Measurements from ENCODE around the gene NEIL3.

Gene NEIL3

DNA sequence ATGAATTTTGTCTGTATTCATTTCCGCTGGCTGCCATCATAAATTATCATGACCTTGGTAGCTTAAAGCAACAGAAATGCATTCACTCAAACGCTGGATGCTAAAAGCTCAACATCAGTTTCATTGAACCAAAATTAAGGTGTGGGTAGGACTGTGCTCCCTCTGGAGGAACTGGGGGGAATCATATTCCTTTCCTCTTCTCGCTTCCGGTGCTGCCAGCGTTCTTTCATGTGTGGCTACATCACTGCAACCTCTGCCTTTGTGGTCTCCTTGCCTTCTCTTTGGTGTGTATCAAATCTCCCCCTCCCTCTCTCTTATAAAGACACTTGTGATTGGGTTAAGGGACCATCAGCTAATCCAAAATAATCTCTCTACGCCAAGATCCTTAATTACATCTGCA lies 39.5 kb downstream of the NEIL3 start:
- H2BK12ac ChIP-seq (ENCODE audit: low read length): no peak overlapping the region
- peaks cover 3% of the 10 kb centered on the region in 2 experiments for H3K36me3 ChIP-seq (ENCODE audit: control insufficient read depth in 1 of 2, insufficient read depth in 2 of 2, low read length in 2 of 2)
- no peak for DNase-seq
- no peak overlapping the region for H2BK5ac ChIP-seq (ENCODE audit: low read depth, low read length, poor library complexity)
- no peaks in the 10 kb centered on the region for H3K27me3 ChIP-seq (ENCODE audit: insufficient read depth, low read length)
- no peak overlapping the region for H3K9ac ChIP-seq (ENCODE audit: low read length)
- no peak overlapping the region for H4K12ac ChIP-seq (ENCODE audit: low read depth, low read length)
- no peaks in the 10 kb centered on the region for H3K79me2 ChIP-seq (ENCODE audit: control insufficient read depth, insufficient read depth, low read length, poor library complexity)
- H3K14ac ChIP-seq (ENCODE audit: low read length): no peak overlapping the region
- WGBS (ENCODE audit: extremely low coverage, insufficient coverage, insufficient read length): no CpG with 5 or more reads among the region's 6 CpGs
- H2AK5ac ChIP-seq (ENCODE audit: low read length): no peak overlapping the region
- no peak overlapping the region for H3K23ac ChIP-seq (ENCODE audit: low read length)
- H3K27ac ChIP-seq (ENCODE audit: low read depth, low read length): no peak overlapping the region
- H3K4ac ChIP-seq (ENCODE audit: low read depth, low read length): no peak overlapping the region
- no peak overlapping the region for H3K4me3 ChIP-seq (ENCODE audit: low read depth, low read length)
- H3K79me1 ChIP-seq (ENCODE audit: low read length): no peaks in the 10 kb centered on the region
- no peak overlapping the region for H4K8ac ChIP-seq (ENCODE audit: low read depth, low read length)
- no peak overlapping the region for H4K91ac ChIP-seq (ENCODE audit: low read depth, low read length)
- no peaks in the 10 kb centered on the region for H3K4me1 ChIP-seq (ENCODE audit: control insufficient read depth in 1 of 2, insufficient read depth in 2 of 2, low read length in 2 of 2)
- H3K18ac ChIP-seq (ENCODE audit: low read length): no peak overlapping the region
- peaks cover 3% of the 10 kb centered on the region for H3K9me3 ChIP-seq (ENCODE audit: insufficient read depth, low read depth, low read length)
- H3K4me2 ChIP-seq (ENCODE audit: low read length): no peak overlapping the region
- H2BK120ac ChIP-seq (ENCODE audit: insufficient read depth, low read length, poor library complexity): no peak overlapping the region
- no peak overlapping the region for H2AFZ ChIP-seq (ENCODE audit: insufficient read depth, low read length, poor library complexity)

DNA sequence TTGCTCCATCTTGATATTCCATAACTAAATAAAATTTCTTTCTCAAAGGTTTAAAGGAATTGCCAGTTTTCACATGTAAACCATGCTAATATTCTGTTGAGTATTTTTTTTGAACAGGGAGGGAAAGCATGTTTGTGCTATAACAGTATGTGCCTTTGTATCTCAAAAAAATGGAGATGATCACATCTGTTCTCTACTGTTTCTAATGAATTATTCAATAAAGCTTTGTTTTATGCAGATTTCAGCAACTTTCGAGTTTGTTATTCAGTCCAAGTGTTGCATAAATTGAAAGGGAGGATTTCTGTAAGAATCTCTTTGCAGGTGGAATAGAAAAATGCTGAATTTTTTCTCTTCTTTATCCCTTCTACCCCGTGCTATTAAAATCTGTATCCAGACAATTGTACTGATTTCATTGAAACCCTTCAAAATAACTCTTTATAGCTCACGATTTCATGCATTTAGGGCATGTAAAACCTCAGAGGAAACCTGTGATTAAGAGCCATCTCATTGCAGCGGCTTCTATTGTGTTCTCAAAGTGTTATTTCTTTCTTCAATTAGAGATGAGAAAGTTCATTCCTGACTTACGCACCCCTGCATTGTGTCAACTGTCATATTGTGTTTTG lies 42.1 kb downstream of the NEIL3 start:
- no peaks in the 10 kb centered on the region for H3K79me1 ChIP-seq (ENCODE audit: low read length)
- H4K91ac ChIP-seq (ENCODE audit: low read depth, low read length): no peak overlapping the region
- H3K79me2 ChIP-seq (ENCODE audit: control insufficient read depth, insufficient read depth, low read length, poor library complexity): no peaks in the 10 kb centered on the region
- no peak overlapping the region for H2BK5ac ChIP-seq (ENCODE audit: low read depth, low read length, poor library complexity)
- no peak overlapping the region for H3K14ac ChIP-seq (ENCODE audit: low read length)
- WGBS (ENCODE audit: extremely low coverage, insufficient coverage, insufficient read length): no CpG with 5 or more reads among the region's 5 CpGs
- no peak overlapping the region for H2BK12ac ChIP-seq (ENCODE audit: low read length)
- DNase-seq: no peak
- H3K18ac ChIP-seq (ENCODE audit: low read length): no peak overlapping the region
- no peak overlapping the region for H2BK120ac ChIP-seq (ENCODE audit: insufficient read depth, low read length, poor library complexity)
- no peak overlapping the region for H3K27ac ChIP-seq (ENCODE audit: low read depth, low read length)
- H3K4me3 ChIP-seq (ENCODE audit: low read depth, low read length): no peak overlapping the region
- H3K4me2 ChIP-seq (ENCODE audit: low read length): no peak overlapping the region
- no peak overlapping the region for H3K9ac ChIP-seq (ENCODE audit: low read length)
- H3K9me3 ChIP-seq (ENCODE audit: insufficient read depth, low read depth, low read length): peaks cover 3% of the 10 kb centered on the region
- H2AFZ ChIP-seq (ENCODE audit: insufficient read depth, low read length, poor library complexity): no peak overlapping the region
- no peak overlapping the region for H3K4ac ChIP-seq (ENCODE audit: low read depth, low read length)
- no peak overlapping the region for H4K12ac ChIP-seq (ENCODE audit: low read depth, low read length)
- H2AK5ac ChIP-seq (ENCODE audit: low read length): no peak overlapping the region
- no peak overlapping the region for H3K23ac ChIP-seq (ENCODE audit: low read length)
- no peaks in the 10 kb centered on the region for H3K4me1 ChIP-seq (ENCODE audit: control insufficient read depth in 1 of 2, insufficient read depth in 2 of 2, low read length in 2 of 2)
- H4K8ac ChIP-seq (ENCODE audit: low read depth, low read length): no peak overlapping the region
- peaks cover 3% of the 10 kb centered on the region in 2 experiments for H3K36me3 ChIP-seq (ENCODE audit: control insufficient read depth in 1 of 2, insufficient read depth in 2 of 2, low read length in 2 of 2)
- no peaks in the 10 kb centered on the region for H3K27me3 ChIP-seq (ENCODE audit: insufficient read depth, low read length)

DNA sequence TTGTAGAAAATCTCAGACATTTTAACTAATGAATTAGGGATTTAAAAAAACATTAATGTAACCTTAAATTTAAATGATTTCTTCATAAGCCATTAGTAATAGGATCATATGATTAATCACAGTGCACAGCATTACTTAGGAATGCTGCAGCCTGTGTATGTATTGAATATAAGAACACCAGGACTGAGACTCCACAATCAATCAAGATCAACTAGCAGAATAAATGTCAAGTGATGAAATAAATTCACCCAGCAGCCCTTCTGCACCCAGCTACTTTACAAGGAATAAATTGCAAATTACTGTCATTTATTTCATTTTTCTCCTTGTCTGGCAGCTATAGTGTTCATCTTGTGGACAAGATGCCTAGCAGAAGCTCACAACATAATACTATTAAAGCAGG lies 46.5 kb downstream of the NEIL3 start:
- H2BK120ac ChIP-seq (ENCODE audit: insufficient read depth, low read length, poor library complexity): no peak overlapping the region
- H3K18ac ChIP-seq (ENCODE audit: low read length): no peak overlapping the region
- no peak overlapping the region for H3K27ac ChIP-seq (ENCODE audit: low read depth, low read length)
- H3K23ac ChIP-seq (ENCODE audit: low read length): no peak overlapping the region
- H2BK12ac ChIP-seq (ENCODE audit: low read length): no peak overlapping the region
- H2BK5ac ChIP-seq (ENCODE audit: low read depth, low read length, poor library complexity): no peak overlapping the region
- no peaks in the 10 kb centered on the region for H3K27me3 ChIP-seq (ENCODE audit: insufficient read depth, low read length)
- H2AFZ ChIP-seq (ENCODE audit: insufficient read depth, low read length, poor library complexity): no peak overlapping the region
- H3K9ac ChIP-seq (ENCODE audit: low read length): no peak overlapping the region
- no peaks in the 10 kb centered on the region for H3K79me1 ChIP-seq (ENCODE audit: low read length)
- no peak overlapping the region for H3K4me2 ChIP-seq (ENCODE audit: low read length)
- H3K9me3 ChIP-seq (ENCODE audit: insufficient read depth, low read depth, low read length): no peaks in the 10 kb centered on the region
- H3K14ac ChIP-seq (ENCODE audit: low read length): no peak overlapping the region
- H4K91ac ChIP-seq (ENCODE audit: low read depth, low read length): no peak overlapping the region
- H3K79me2 ChIP-seq (ENCODE audit: control insufficient read depth, insufficient read depth, low read length, poor library complexity): no peaks in the 10 kb centered on the region
- H3K4me3 ChIP-seq (ENCODE audit: low read depth, low read length): no peak overlapping the region
- no peak overlapping the region for H4K12ac ChIP-seq (ENCODE audit: low read depth, low read length)
- no peak for DNase-seq
- no peak overlapping the region for H3K4ac ChIP-seq (ENCODE audit: low read depth, low read length)
- H2AK5ac ChIP-seq (ENCODE audit: low read length): no peak overlapping the region
- no peak overlapping the region for H4K8ac ChIP-seq (ENCODE audit: low read depth, low read length)
- H3K4me1 ChIP-seq (ENCODE audit: control insufficient read depth in 1 of 2, insufficient read depth in 2 of 2, low read length in 2 of 2): no peaks in the 10 kb centered on the region
- H3K36me3 ChIP-seq (ENCODE audit: control insufficient read depth in 1 of 2, insufficient read depth in 2 of 2, low read length in 2 of 2): peaks cover 0 to 3% of the 10 kb centered on the region in 2 experiments

GRCh38 chr4:177356921-177357320 lies 47.2 kb downstream of the NEIL3 start:
- no peak overlapping the region for H3K4me3 ChIP-seq (ENCODE audit: low read depth, low read length)
- no peak overlapping the region for H2BK12ac ChIP-seq (ENCODE audit: low read length)
- H2BK120ac ChIP-seq (ENCODE audit: insufficient read depth, low read length, poor library complexity): no peak overlapping the region
- H3K18ac ChIP-seq (ENCODE audit: low read length): no peak overlapping the region
- no peaks in the 10 kb centered on the region for H3K27me3 ChIP-seq (ENCODE audit: insufficient read depth, low read length)
- H3K79me1 ChIP-seq (ENCODE audit: low read length): no peaks in the 10 kb centered on the region
- no peak for DNase-seq
- no CpG with 5 or more reads among the region's 7 CpGs for WGBS (ENCODE audit: extremely low coverage, insufficient coverage, insufficient read length)
- H3K9ac ChIP-seq (ENCODE audit: low read length): no peak overlapping the region
- no peak overlapping the region for H2BK5ac ChIP-seq (ENCODE audit: low read depth, low read length, poor library complexity)
- H4K12ac ChIP-seq (ENCODE audit: low read depth, low read length): no peak overlapping the region
- H4K8ac ChIP-seq (ENCODE audit: low read depth, low read length): no peak overlapping the region
- H2AFZ ChIP-seq (ENCODE audit: insufficient read depth, low read length, poor library complexity): no peak overlapping the region
- no peak overlapping the region for H3K14ac ChIP-seq (ENCODE audit: low read length)
- no peak overlapping the region for H3K23ac ChIP-seq (ENCODE audit: low read length)
- no peak overlapping the region for H4K91ac ChIP-seq (ENCODE audit: low read depth, low read length)
- H3K9me3 ChIP-seq (ENCODE audit: insufficient read depth, low read depth, low read length): no peaks in the 10 kb centered on the region
- peaks cover 0 to 3% of the 10 kb centered on the region in 2 experiments for H3K36me3 ChIP-seq (ENCODE audit: control insufficient read depth in 1 of 2, insufficient read depth in 2 of 2, low read length in 2 of 2)
- H3K4ac ChIP-seq (ENCODE audit: low read depth, low read length): no peak overlapping the region
- H3K27ac ChIP-seq (ENCODE audit: low read depth, low read length): no peak overlapping the region
- no peaks in the 10 kb centered on the region for H3K79me2 ChIP-seq (ENCODE audit: control insufficient read depth, insufficient read depth, low read length, poor library complexity)
- H2AK5ac ChIP-seq (ENCODE audit: low read length): no peak overlapping the region
- no peak overlapping the region for H3K4me2 ChIP-seq (ENCODE audit: low read length)
- H3K4me1 ChIP-seq (ENCODE audit: control insufficient read depth in 1 of 2, insufficient read depth in 2 of 2, low read length in 2 of 2): no peaks in the 10 kb centered on the region

All from trophoblast cell (in vitro differentiated cells and primary cell).